Measurements from ENCODE around the gene HMGXB4. TPM values are rescaled to one million over a fixed set of nuclear protein-coding genes. Genes with fewer than 3 reads are reported as not detected.
A peak's percentile ranks its signal among the peaks of the same experiment; 100 is the strongest.

HMGXB4 gene
- total RNA-seq, 2 donors from 2014 or later, result 16.9 to 19.7 TPM

GRCh38 chr22:35318346-35319215 lies 61.3 kb downstream of the HMGXB4 start:
- intact Hi-C loops (cut with DNase I, micrococcal nuclease), result no loop called here
- no peak for ATAC-seq
- no peak for DNase-seq

GRCh38 chr22:35319244-35319985 lies 62.1 kb downstream of the HMGXB4 start:
- intact Hi-C loops (cut with DNase I, micrococcal nuclease), result no loop called here
- ATAC-seq, result no peak
- DNase-seq, result no peak

GRCh38 chr22:35322126-35322525 lies 64.8 kb downstream of the HMGXB4 start:
- no peak for DNase-seq
- ATAC-seq, result no peak
- intact Hi-C loops (cut with DNase I, micrococcal nuclease), result no loop called here

GRCh38 chr22:35322893-35323292 lies 65.6 kb downstream of the HMGXB4 start:
- ATAC-seq (no peak), DNase-seq (no peak)
- intact Hi-C loops (cut with DNase I, micrococcal nuclease), result no loop called here

GRCh38 chr22:35323305-35323704 lies 66.0 kb downstream of the HMGXB4 start:
- DNase-seq (no peak), ATAC-seq (no peak)
- intact Hi-C loops (cut with DNase I, micrococcal nuclease), result no loop called here

GRCh38 chr22:35324067-35324466 lies 66.8 kb downstream of the HMGXB4 start:
- ATAC-seq, result no peak
- no peak for DNase-seq
- intact Hi-C loops (cut with DNase I, micrococcal nuclease), result no loop called here

GRCh38 chr22:35324762-35325161 lies 67.5 kb downstream of the HMGXB4 start:
- intact Hi-C loops (cut with DNase I, micrococcal nuclease), result no loop called here
- ATAC-seq (no peak), DNase-seq (no peak)

GRCh38 chr22:35325209-35325608 lies 67.9 kb downstream of the HMGXB4 start:
- DNase-seq (no peak), ATAC-seq (no peak)
- intact Hi-C loops (cut with DNase I, micrococcal nuclease), result no loop called here

GRCh38 chr22:35326854-35327562 lies 69.7 kb downstream of the HMGXB4 start:
- no peak for DNase-seq
- intact Hi-C loops (cut with DNase I, micrococcal nuclease), result no loop called here
- no peak for ATAC-seq

- DNase-seq (no peak), ATAC-seq (no peak)
- intact Hi-C loops (cut with DNase I, micrococcal nuclease), result no loop called here
Measured at GRCh38 chr22:35327690-35328471, 70.6 kb downstream of the HMGXB4 start.

GRCh38 chr22:35328472-35328885 lies 71.2 kb downstream of the HMGXB4 start:
- intact Hi-C loops (cut with DNase I, micrococcal nuclease), result no loop called here
- DNase-seq (no peak), ATAC-seq (peak; percentile 33)

- ATAC-seq (peak; percentile 36), DNase-seq (no peak)
- intact Hi-C loops (cut with DNase I, micrococcal nuclease), result no loop called here
Measured at GRCh38 chr22:35329114-35329847, 72.0 kb downstream of the HMGXB4 start.

GRCh38 chr22:35330258-35330861 lies 73.1 kb downstream of the HMGXB4 start:
- ATAC-seq, result peak; percentile 83
- DNase-seq, result peak; percentile 70 to 86
- intact Hi-C loops (cut with DNase I, micrococcal nuclease), result no loop called here

GRCh38 chr22:35332278-35332677 lies 75.0 kb downstream of the HMGXB4 start:
- intact Hi-C loops (cut with DNase I, micrococcal nuclease), result no loop called here
- ATAC-seq, result no peak
- no peak for DNase-seq

GRCh38 chr22:35333220-35333619 lies 75.9 kb downstream of the HMGXB4 start:
- ATAC-seq (no peak), DNase-seq (no peak)
- intact Hi-C loops (cut with DNase I, micrococcal nuclease), result no loop called here

- no peak for ATAC-seq
- intact Hi-C loops (cut with DNase I, micrococcal nuclease), result no loop called here
- DNase-seq, result no peak
Measured at GRCh38 chr22:35334004-35334403, 76.7 kb downstream of the HMGXB4 start.

- DNase-seq (no peak), ATAC-seq (no peak)
- intact Hi-C loops (cut with DNase I, micrococcal nuclease), result no loop called here
Measured at GRCh38 chr22:35335468-35335867, 78.2 kb downstream of the HMGXB4 start.
